Neutrophil (primary cell): ENCODE data around the gene JAKMIP1.

Source experiments
- H3K27ac ChIP-seq: fragments of 200-600 bp; sonication (generic); 2 replicates; pipeline ENCODE4 v1.5.1; 2016; ENCODE audit warnings: mild to moderate bottlenecking, moderate library complexity
- H3K27me3 ChIP-seq: fragments of 200-600 bp; sonication (generic); 2 replicates; pipeline ENCODE4 v1.6.0; 2016; ENCODE audit warnings: mild to moderate bottlenecking
- H3K36me3 ChIP-seq: fragments of 200-600 bp; sonication (generic); 2 replicates; pipeline ENCODE4 v1.5.1; 2017
- H3K4me1 ChIP-seq, 2 experiments: fragments of 200-600 bp in 1 of 2; sonication (generic) in 1 of 2; 1 replicate in 1 of 2; 2 replicates in 1 of 2; pipeline versions ENCODE4 v1.5.1 to v1.6.1; 2013 to 2016; ENCODE audit warnings: low read depth in 1 of 2, low read length in 1 of 2, mild to moderate bottlenecking in 1 of 2, moderate library complexity in 1 of 2; ENCODE audit not compliant: control insufficient read depth in 1 of 2, insufficient read depth in 1 of 2
- H3K4me3 ChIP-seq, 2 experiments: fragments of 200-600 bp in 1 of 2; sonication (generic) in 1 of 2; 1 replicate in 1 of 2; 2 replicates in 1 of 2; pipeline ENCODE4 v1.5.1; 2013 to 2016; ENCODE audit warnings: low read depth in 1 of 2, low read length in 1 of 2, mild to moderate bottlenecking in 1 of 2, moderate library complexity in 1 of 2
- H3K9me3 ChIP-seq: fragments of 200-600 bp; sonication (generic); 2 replicates; pipeline ENCODE4 v1.5.1; 2016
- CTCF ChIP-seq: fragments of 200-600 bp; sonication (generic); IDR thresholded peaks from 2 replicates; pipeline ENCODE4 v1.5.1; 2016; ENCODE audit warnings: antibody characterized with exemption

The JAKMIP1 gene

GRCh38 chr4:5976921-5977320 lies 223.4 kb downstream of the JAKMIP1 start:
- no peaks in the 10 kb centered on the region for H3K36me3 ChIP-seq
- H3K4me1 ChIP-seq, result no peaks in the 10 kb centered on the region
- H3K27me3 ChIP-seq, result peaks cover 37% of the 10 kb centered on the region
- no peaks in the 10 kb centered on the region for H3K9me3 ChIP-seq
- no peak for TF ChIP-seq CTCF
- H3K27ac ChIP-seq, result no peak overlapping the region
- H3K4me3 ChIP-seq, result no peak overlapping the region

GRCh38 chr4:5976431-5976830 lies 223.9 kb downstream of the JAKMIP1 start:
- H3K4me1 ChIP-seq, result no peaks in the 10 kb centered on the region
- H3K9me3 ChIP-seq, result no peaks in the 10 kb centered on the region
- H3K36me3 ChIP-seq, result no peaks in the 10 kb centered on the region
- H3K27ac ChIP-seq, result no peak overlapping the region
- no peak overlapping the region for H3K4me3 ChIP-seq
- peaks cover 37% of the 10 kb centered on the region for H3K27me3 ChIP-seq
- no peak for TF ChIP-seq CTCF
